CD1c-positive myeloid dendritic cell (primary cell): ENCODE data around the gene CTNNAL1.
"Not testable (repeated sequence)": the region's sequence is repeated elsewhere in the genome, so short reads cannot be mapped to it uniquely, and the experiment has no call there.

ENCODE experiments used
- DNase-seq: peaks from one replicate; pipeline ENCODE4 v3.0.0-alpha.2; 2016; ENCODE audit errors: extremely low spot score

Gene CTNNAL1

DNA sequence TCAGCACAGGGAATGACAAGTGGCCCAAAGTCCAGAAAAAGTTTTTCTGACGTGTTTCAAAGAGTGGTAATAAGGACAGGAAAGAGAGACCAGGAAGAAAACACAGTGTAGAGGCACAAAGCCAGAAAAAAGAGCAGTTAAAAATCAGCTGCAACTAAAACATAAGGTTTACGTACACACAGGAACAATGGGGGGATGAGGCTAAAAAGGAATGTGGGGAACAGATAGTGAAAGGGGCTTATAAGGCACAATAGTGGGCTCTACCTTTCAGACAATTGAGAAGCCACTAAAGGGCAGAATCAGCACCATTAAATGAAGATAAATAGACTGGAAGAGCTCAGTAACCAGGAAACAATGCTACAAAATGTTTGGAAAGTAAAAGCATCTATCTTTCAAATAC, 84.9 kb downstream of the CTNNAL1 start:
- no peak for DNase-seq

- DNase-seq: no peak
These were observed 88.8 kb downstream of the CTNNAL1 start for GRCh38 chr9:108924466-108924865.

DNA sequence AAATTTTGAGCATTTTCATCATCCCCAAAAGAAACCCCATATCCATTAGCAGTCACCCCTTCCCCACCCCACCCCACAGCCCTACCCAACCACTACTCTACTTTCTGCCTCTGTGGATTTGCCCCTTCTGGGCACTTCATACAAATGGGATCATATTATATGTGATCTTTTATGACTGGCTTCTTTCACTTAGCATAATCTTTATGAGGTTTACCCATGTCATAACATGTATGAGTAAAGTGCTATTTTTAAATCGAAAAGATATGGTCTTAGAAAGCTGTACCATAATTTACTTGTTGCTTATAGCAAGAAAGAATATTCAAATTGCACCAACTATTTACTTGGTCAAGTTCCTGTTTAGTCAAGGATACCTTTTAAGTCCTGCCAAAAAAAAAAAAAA, 92.1 kb downstream of the CTNNAL1 start:
- DNase-seq: no peak

DNA sequence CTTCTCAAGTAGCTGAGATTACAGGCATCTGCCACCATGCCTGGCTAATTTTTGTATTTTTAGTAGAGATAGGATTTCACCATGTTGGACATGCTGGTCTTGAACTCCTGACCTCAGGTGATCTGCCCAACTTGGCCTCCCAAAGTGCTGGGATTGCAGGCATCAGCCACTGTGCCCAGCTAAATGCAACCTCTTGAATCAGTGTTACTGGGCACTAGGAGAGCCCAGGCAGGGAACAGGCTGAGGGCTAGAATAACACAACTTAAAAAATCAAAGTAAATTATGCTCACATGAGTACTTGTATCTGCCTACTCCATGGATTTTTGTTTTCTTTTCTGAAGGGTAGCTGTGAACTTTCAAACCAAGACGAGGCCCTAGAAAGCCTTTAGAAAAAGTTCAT, 92.9 kb downstream of the CTNNAL1 start:
- not testable (repeated sequence) for DNase-seq

- no peak for DNase-seq
These were observed 93.8 kb downstream of the CTNNAL1 start for GRCh38 chr9:108919517-108919916.

DNA sequence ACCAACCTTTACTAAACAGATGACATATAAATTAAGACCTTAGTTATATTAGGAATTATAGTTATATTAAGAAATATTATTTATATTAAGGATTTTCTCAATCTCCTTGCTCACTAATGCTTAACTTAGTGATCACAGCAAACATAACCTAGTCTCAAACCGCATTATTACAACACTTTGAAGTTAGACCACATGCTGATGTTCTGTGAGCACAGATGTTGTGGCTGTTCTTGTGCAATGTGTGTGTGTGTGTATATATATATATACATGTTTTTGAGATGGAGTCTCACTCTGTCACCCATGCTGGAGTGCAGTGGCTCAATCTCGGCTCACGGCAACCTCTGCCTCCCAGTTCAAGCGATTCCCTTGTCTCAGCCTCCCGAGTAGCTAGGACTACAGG, 99.9 kb downstream of the CTNNAL1 start:
- DNase-seq: no peak

GRCh38 chr9:108911820-108912219, 101.5 kb downstream of the CTNNAL1 start:
- DNase-seq: no peak

GRCh38 chr9:108910914-108911313, 102.4 kb downstream of the CTNNAL1 start:
- DNase-seq: no peak

DNA sequence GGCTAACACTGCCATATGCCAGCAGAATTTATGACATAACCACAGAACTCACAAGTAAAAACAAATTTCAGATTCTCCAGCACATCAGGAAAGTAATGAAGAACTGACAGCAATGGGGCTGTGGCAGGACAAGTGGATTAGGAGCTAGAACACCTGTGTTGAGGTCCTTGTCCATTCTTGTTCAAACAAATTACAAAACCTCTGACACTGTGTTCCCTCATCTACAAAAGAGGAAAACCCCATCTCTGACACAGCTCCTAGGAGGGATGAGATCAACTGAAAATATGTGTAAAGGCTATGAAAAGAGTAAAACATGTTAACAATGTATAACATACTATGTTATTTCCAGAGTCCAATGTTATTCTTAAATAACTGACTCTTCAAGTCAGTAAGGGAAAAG, 102.9 kb downstream of the CTNNAL1 start:
- DNase-seq: no peak

DNA sequence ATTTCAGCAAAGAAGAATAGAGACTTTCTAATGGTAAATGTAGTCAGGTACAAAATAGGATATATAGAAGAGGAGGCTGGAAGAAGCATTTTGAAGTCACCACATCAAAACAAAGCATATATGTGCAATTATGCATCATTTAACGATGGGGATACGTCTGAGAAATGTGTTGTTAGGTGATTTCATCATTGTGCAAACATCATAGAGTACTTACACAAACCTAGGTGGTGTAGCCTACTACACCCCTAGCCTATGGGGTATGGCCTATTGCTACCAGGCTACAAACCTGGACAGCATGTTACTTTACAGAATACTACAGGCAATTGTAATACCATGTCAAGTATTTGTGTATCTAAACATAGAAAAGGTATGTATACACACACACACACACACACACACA, 107.8 kb downstream of the CTNNAL1 start:
- no peak for DNase-seq

- no peak for DNase-seq
These were observed 109.1 kb downstream of the CTNNAL1 start for GRCh38 chr9:108904161-108904560.

DNA sequence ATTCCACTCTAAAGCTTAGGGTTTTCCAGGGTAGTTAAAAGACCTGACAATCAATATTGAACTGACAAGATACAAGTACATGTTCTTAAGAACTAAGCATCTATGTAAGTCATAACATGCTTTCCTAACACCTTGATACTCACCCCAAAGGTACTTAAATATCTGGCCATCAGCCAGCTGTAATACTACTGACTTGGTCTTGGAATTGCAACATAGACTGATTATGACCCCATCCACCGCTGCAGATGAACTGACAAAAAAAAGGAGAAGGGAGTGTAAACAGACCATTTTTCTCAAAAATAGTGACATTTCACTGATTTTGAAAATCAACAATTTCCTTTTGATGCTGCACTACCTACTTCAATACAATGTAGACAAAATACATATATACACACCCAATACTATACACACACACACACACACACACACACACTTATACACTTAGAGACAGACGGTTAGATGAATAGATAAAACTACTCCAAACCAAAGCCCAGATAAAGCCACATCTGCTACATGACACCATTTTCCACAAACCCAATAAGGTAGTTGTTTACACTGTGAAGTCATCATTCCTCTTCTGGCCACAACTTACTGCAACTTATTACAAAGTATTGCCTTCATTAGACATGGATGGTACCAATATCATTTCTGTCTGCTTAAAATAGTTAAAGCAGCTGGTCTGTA, 109.7 kb downstream of the CTNNAL1 start:
- no peak for DNase-seq

DNA sequence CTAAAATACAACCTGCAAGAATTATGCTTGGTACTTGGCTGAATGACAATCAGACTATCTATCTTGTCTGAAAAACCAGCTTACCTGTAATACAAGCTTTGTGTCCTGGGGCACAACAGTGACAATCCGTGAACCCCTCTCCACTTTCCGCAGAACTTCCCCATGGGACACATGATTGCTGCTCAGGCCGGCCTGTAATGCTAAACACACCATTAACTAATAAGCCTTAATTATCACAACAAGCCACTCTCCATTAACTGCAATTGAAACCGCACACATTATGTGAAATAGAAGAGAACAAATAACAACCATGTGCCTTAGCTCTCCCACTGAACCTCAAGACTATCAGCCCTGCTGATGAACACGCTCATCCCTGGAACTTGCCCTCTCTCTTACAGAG, 113.1 kb downstream of the CTNNAL1 start:
- no peak for DNase-seq

GRCh38 chr9:108899023-108899695, 114.1 kb downstream of the CTNNAL1 start:
- not testable (repeated sequence) for DNase-seq

DNA sequence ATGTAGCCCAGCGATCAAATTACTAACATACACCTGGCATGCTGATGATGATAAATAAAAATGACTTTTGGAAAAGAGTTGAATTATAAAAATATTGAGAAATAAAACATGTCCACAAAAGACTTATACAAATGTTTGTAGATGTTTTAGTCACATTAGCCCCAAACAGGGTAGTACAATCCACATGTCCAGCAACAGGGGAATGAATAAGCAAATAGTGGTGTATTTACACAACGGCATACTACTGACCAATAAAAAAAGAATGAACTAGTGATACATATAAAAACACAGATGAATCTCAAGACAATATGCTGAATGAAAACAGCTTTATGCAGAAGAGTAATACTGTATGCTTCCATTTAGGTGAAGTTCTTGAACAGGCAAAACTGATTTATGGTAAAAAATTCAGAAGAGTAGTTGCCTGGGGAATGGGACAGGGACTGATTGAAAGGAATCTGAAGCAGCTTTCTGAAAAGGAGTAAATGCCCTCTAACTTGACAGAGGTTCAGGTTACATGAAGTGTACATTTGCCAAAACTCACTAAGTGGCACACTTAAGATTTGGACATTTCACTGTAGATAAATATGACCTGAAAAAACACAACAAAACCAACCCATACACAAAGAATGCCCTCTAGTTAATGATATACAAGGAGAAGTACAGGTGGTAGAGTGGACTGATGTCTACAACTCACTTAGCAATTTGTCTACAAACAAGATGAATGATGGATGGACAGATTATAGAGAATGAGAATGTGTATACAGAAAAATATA, 115.8 kb downstream of the CTNNAL1 start:
- no peak for DNase-seq

DNA sequence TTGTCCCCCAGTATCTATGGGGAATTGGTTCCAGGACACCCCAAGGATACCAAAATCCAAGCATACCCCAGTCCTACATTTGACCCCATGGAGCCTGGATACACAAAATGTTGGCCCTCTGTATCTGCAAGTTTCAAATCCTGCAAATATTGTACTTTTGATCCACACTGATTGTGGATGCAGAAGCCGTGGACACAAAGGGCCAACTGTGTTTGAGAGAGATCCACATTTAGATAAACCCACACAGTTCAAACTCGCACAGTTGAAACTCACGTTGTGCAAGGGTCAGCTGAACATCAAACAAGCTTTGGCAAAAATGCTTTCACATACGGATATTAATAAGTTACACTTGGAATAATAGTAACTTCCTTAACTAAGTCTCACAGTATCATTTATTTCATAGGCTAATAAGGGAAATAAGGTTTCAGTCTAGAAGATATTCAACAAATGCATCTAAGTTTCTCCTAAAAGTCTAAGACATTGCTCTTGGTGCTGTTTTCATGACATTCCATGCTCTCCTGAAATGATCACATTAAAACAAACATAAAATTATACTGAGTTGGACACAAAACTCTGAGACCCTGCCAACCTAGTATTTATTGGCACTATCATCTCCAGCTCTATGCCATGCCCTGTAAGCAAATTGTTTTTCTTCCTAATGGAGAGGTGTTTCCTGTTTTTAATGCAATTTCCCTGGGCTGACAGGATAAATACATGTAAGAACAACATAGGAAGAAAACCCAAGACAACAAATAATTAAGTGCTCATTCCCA, 118.9 kb downstream of the CTNNAL1 start:
- no peak for DNase-seq
